Vagina (tissue), 2 donors: Measurements from ENCODE around the gene MORF4L1.
"Not testable (repeated sequence)": the region's sequence is repeated elsewhere in the genome, so short reads cannot be mapped to it uniquely, and the experiment has no call there.

Experiments used
- CTCF ChIP-seq, 3 experiments: fragments of 450-650 bp in 2 of 3; fragments of 200-600 bp in 1 of 3; sonication (generic) in 1 of 3; IDR thresholded peaks; one replicate each; pipeline ENCODE4 v1.5.1; 2017 to 2019; ENCODE audit warnings: antibody characterized with exemption in 3 of 3, mild to moderate bottlenecking in 2 of 3, moderate library complexity in 2 of 3
- POLR2A ChIP-seq, 2 donors: fragments of 450-650 bp; IDR thresholded peaks; one replicate each; pipeline ENCODE4 v1.6.1; 2017; ENCODE audit warnings: antibody characterized with exemption in 2 of 2, mild to moderate bottlenecking in 2 of 2, moderate library complexity in 2 of 2

DNA sequence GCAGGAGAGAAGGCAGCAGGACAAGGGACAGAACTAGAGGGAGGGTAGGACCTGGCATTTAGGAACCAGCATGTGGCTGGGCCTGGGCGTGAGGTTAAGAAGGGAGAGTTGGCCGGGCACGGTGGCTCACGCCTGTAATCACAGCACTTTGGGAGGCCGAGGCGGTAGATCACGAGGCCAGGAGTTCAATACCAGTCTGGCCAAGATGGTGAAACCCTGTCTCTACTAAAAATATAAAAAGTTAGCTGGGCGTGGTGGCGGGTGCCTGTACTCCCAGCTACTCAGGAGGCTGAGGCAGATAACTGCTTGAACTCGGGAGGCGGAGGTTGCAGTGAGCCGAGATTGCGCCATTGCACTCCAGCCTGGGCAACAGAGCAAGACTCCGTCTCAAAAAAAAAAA, 55.5 kb downstream of the MORF4L1 start:
- TF ChIP-seq POLR2A, CTCF (IDR thresholded peaks at IDR 0.05): not testable (repeated sequence)
